OCI-LY7 (cell line): ENCODE results near the gene CIT. TPM values are rescaled to one million over a fixed set of nuclear protein-coding genes. Genes with fewer than 3 reads are reported as not detected.

Source experiments
- BruUV-seq: library from RNA; stranded (reverse); fragments of 400-500 nt; replicated peaks from 2 replicates; lab custom pipeline; 2021; lab: Mats Ljungman, UMichigan
- CTCF ChIA-PET: fragments of 300-600 bp; sonication (Branson Sonifier 250); formaldehyde crosslinking; loops from one replicate; lab custom pipeline; 2022; ENCODE audit warnings: antibody characterized with exemption; ENCODE audit not compliant: unreplicated experiment; lab: Charles Lee
- POLR2A ChIA-PET: fragments of 300-600 bp; sonication (Branson Sonifier 250); formaldehyde crosslinking; loops from one replicate; lab custom pipeline; 2022; ENCODE audit warnings: antibody characterized with exemption; lab: Charles Lee
- DNase-seq: peaks from one replicate; pipeline ENCODE4 v3.0.0-alpha.2; 2015; ENCODE audit warnings: low spot score
- H2AFZ ChIP-seq: fragments of 200-600 bp; sonication (generic), shearing (Covaris generic); 2 replicates; pipeline ENCODE4 v1.6.1; 2014; ENCODE audit warnings: mild to moderate bottlenecking, antibody characterized with exemption, low read length, moderate library complexity
- H3K27ac ChIP-seq: fragments of 200-600 bp; sonication (generic); 2 replicates; pipeline ENCODE4 v1.5.1; 2014; ENCODE audit warnings: mixed run types, low read depth, mild to moderate bottlenecking, moderate library complexity, low read length, inconsistent platforms; ENCODE audit not compliant: poor library complexity, severe bottlenecking
- H3K36me3 ChIP-seq: fragments of 200-600 bp; sonication (generic); 2 replicates; pipeline ENCODE4 v1.6.1; 2014; ENCODE audit warnings: mild to moderate bottlenecking, antibody characterized with exemption, low read length, moderate library complexity, mixed read lengths; ENCODE audit not compliant: insufficient read depth
- H3K4me1 ChIP-seq: fragments of 200-600 bp; sonication (generic); 2 replicates; pipeline ENCODE4 v1.5.1; 2014; ENCODE audit warnings: mild to moderate bottlenecking, low read length; ENCODE audit not compliant: insufficient read depth, poor library complexity, severe bottlenecking
- H3K4me2 ChIP-seq: fragments of 200-600 bp; sonication (generic); 2 replicates; pipeline ENCODE4 v1.6.1; 2014; ENCODE audit warnings: mild to moderate bottlenecking, low read length
- H3K4me3 ChIP-seq: fragments of 200-600 bp; sonication (generic); 2 replicates; pipeline ENCODE4 v1.5.1; 2014; ENCODE audit warnings: mild to moderate bottlenecking, low read depth, low read length; ENCODE audit not compliant: poor library complexity, severe bottlenecking
- H3K79me2 ChIP-seq: fragments of 200-600 bp; sonication (generic); 2 replicates; pipeline ENCODE4 v1.6.1; 2016; ENCODE audit warnings: low read depth, mild to moderate bottlenecking, low read length, moderate library complexity, mixed read lengths; ENCODE audit not compliant: insufficient read depth
- H3K9me2 ChIP-seq: fragments of 200-600 bp; sonication (generic); 2 replicates; pipeline ENCODE4 v1.6.1; 2016; ENCODE audit warnings: mild to moderate bottlenecking, low read length, mixed read lengths; ENCODE audit not compliant: insufficient read depth
- H3K9me3 ChIP-seq: fragments of 200-600 bp; sonication (generic); 2 replicates; pipeline ENCODE4 v1.6.1; 2014; ENCODE audit warnings: mild to moderate bottlenecking, mixed run types, low read length, mixed read lengths
- H4K20me1 ChIP-seq: fragments of 200-600 bp; sonication (generic); 2 replicates; pipeline ENCODE4 v1.6.1; 2014; ENCODE audit warnings: mild to moderate bottlenecking, antibody characterized with exemption, low read length, moderate library complexity, mixed read lengths; ENCODE audit not compliant: insufficient read depth
- EZH2phosphoT487 ChIP-seq: fragments of 200-600 bp; sonication (generic); IDR thresholded peaks from 2 replicates; pipeline ENCODE4 v1.6.1; 2018; ENCODE audit warnings: low read depth, borderline replicate concordance, mild to moderate bottlenecking, mixed run types, antibody characterized with exemption, low read length, moderate library complexity, mixed read lengths
- intact Hi-C: fragments of 100-400 bp; cut with micrococcal nuclease; formaldehyde crosslinking; loops from one replicate; pipeline ENCODE4 v1.10.0; 2022; ENCODE audit not compliant: unreplicated experiment
- total RNA-seq, 2 experiments: library from RNA; depleted of rRNA in 1 of 2; stranded (reverse); fragments of >200 nt in 1 of 2; shearing (Covaris generic) in 1 of 2; gene quantifications; 2 replicates each; pipeline ENCODE4 v1.2.3, GENCODE V29; 2014 to 2022
- TF ChIP-seq, protein P1 (sequence below): fragments of 200-600 bp; sonication (generic); conservative IDR thresholded peaks from 2 replicates; pipeline ENCODE4 v1.5.1; 2014; ENCODE audit warnings: mild to moderate bottlenecking, antibody characterized with exemption, low read length, moderate library complexity, mixed read lengths

Gene CIT
- total RNA-seq, 2 experiments from 2014 or later = 33.4 to 90.1 TPM

DNA sequence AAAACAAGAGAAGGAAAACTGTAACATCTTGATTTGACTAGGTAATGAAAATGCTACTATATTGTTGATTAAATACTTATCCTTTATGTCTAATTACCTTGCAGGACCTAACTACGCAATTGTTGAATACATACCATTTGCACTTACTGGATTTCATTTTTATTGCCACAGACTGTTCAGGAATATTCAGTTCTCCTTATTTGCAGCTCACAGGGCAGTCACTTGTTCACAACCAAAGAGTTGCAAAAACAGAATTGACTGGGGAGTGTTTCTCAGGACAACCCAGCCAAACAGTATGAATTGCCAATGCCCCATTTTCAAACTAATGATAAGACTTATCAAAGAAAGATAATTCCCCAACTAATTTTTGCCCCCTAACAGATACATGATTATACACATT is 49.4 kb downstream of the CIT start:
- Histone ChIP-seq H3K9me2 (no peaks in the 10 kb centered on the region), H3K9me3 (no peaks in the 10 kb centered on the region), H3K79me2 (no peaks in the 10 kb centered on the region), H3K4me1 (no peaks in the 10 kb centered on the region), H3K4me3 (no peak overlapping the region), H3K27ac (no peak overlapping the region), H4K20me1 (no peaks in the 10 kb centered on the region), H2AFZ (no peak overlapping the region), H3K36me3 (peaks cover 85% of the 10 kb centered on the region), H3K4me2 (no peak overlapping the region)
- intact Hi-C loops = no loop called here
- CTCF ChIA-PET = no interaction called here
- no peak for TF ChIP-seq EZH2phosphoT487
- TF ChIP-seq, protein P1, sequence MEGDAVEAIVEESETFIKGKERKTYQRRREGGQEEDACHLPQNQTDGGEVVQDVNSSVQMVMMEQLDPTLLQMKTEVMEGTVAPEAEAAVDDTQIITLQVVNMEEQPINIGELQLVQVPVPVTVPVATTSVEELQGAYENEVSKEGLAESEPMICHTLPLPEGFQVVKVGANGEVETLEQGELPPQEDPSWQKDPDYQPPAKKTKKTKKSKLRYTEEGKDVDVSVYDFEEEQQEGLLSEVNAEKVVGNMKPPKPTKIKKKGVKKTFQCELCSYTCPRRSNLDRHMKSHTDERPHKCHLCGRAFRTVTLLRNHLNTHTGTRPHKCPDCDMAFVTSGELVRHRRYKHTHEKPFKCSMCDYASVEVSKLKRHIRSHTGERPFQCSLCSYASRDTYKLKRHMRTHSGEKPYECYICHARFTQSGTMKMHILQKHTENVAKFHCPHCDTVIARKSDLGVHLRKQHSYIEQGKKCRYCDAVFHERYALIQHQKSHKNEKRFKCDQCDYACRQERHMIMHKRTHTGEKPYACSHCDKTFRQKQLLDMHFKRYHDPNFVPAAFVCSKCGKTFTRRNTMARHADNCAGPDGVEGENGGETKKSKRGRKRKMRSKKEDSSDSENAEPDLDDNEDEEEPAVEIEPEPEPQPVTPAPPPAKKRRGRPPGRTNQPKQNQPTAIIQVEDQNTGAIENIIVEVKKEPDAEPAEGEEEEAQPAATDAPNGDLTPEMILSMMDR = no peak
- no TSS peak for BruUV-seq
- POLR2A ChIA-PET = interaction anchor here (0.6 kb wide), 1 partner anchor 22 kb away, joined by 8 read pairs; no protein-coding TSS in a partner anchor
- DNase-seq = no peak

DNA sequence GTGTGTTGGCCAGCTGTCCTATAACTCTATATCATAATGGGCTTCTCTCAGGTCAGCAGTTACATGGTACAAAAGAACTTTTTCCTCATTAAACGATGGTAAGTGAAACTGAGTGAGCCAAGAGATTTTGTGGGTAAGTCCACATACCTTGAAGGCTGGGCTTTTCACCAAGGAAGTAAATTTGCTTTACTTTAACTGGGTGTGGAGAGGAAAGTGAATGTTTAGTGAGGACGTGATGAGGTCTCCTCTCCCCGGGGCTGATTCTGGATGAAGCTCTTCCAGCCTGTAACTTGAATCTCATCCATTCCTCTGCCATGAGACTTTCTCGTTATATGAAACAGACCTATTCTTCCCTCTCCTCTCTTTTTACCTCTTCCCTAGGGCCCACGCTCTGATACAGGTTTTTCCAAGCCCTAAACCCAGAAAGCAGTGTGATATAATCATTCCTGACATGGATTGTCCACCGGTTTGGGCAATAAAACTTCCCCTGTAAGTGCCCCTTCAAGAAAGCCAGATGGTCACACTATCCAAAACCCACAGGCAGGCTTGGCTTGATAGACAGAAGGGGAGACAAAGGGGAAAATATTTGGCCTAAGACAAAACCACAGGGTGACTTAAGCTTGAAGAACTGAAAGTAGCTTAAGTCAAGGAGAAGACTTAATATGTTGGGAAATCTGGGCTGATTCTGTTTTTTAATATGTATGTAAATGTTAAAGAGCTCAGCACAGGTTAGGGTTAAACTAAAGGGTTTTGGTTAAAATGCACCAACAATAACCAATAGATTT is 50.3 kb downstream of the CIT start:
- ChIA-PET POLR2A (no interaction called here), CTCF (no interaction called here)
- Histone ChIP-seq H4K20me1 (no peaks in the 10 kb centered on the region), H2AFZ (no peak overlapping the region), H3K4me2 (no peak overlapping the region), H3K27ac (no peak overlapping the region), H3K36me3 (peaks cover 84% of the 10 kb centered on the region), H3K9me3 (no peaks in the 10 kb centered on the region), H3K79me2 (no peaks in the 10 kb centered on the region), H3K4me1 (no peaks in the 10 kb centered on the region), H3K4me3 (no peak overlapping the region), H3K9me2 (no peaks in the 10 kb centered on the region)
- no TSS peak for BruUV-seq
- no peak for DNase-seq
- TF ChIP-seq, protein P1 = no peak
- no peak for TF ChIP-seq EZH2phosphoT487
- intact Hi-C loops = no loop called here

DNA sequence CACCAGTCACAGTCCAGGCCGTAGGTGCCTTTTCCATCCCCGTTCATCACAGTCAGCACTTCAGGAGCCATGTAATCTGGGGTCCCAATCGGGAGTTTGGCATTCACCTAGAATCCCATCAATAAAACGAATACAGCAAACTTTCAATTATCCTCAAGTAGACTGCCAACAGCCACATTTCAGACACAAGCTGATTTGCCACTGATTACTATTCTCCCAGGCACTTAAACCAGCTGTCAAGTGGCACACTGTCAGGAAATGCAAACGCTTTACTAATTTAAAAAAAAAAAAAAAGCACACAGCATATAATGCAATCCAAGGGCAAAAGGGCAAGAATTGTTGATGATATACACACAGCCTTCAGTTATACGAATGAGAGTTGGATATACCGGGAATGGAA is 51.9 kb downstream of the CIT start:
- POLR2A ChIA-PET = no interaction called here
- Histone ChIP-seq H3K4me2 (no peak overlapping the region), H3K9me2 (no peaks in the 10 kb centered on the region), H3K36me3 (peaks cover 76% of the 10 kb centered on the region), H3K9me3 (no peaks in the 10 kb centered on the region), H2AFZ (no peak overlapping the region), H3K4me1 (no peaks in the 10 kb centered on the region), H3K4me3 (no peak overlapping the region), H4K20me1 (no peaks in the 10 kb centered on the region), H3K79me2 (no peaks in the 10 kb centered on the region), H3K27ac (no peak overlapping the region)
- BruUV-seq = no TSS peak
- intact Hi-C loops = no loop called here
- DNase-seq = no peak
- TF ChIP-seq, protein P1 = no peak
- no peak for TF ChIP-seq EZH2phosphoT487
- CTCF ChIA-PET = no interaction called here
